GM21737 (cell line): ENCODE data around the gene AP1S3.

Experiments
- ATAC-seq: cut with Tn5 transposase; IDR thresholded peaks from one replicate; pipeline ENCODE4 v1.9.1; 2021; ENCODE audit warnings: mild to moderate bottlenecking, moderate library complexity; ENCODE audit not compliant: unreplicated experiment

Gene AP1S3

GRCh38 chr2:223762853-223763252 lies 74.5 kb downstream of the AP1S3 start:
- no peak for ATAC-seq

- peak; percentile 62 for ATAC-seq
These were observed 75.6 kb downstream of the AP1S3 start for GRCh38 chr2:223761746-223762145.

- ATAC-seq, result peak; percentile 79
These were observed 76.4 kb downstream of the AP1S3 start for GRCh38 chr2:223760838-223761502.

GRCh38 chr2:223759569-223760430 lies 77.6 kb downstream of the AP1S3 start:
- no peak for ATAC-seq

- no peak for ATAC-seq
These were observed 79.1 kb downstream of the AP1S3 start for GRCh38 chr2:223758131-223758840.

GRCh38 chr2:223753940-223754339 lies 83.4 kb downstream of the AP1S3 start:
- ATAC-seq, result no peak

- no peak for ATAC-seq
These were observed 86.4 kb downstream of the AP1S3 start for GRCh38 chr2:223751012-223751411.

- no peak for ATAC-seq
These were observed 89.9 kb downstream of the AP1S3 start for GRCh38 chr2:223747392-223748042.

GRCh38 chr2:223746611-223747010 lies 90.8 kb downstream of the AP1S3 start:
- no peak for ATAC-seq

- ATAC-seq, result no peak
These were observed 92.8 kb downstream of the AP1S3 start for GRCh38 chr2:223744580-223744979.

- ATAC-seq, result no peak
These were observed 96.7 kb downstream of the AP1S3 start for GRCh38 chr2:223740679-223741078.

- ATAC-seq, result no peak
These were observed 100.2 kb downstream of the AP1S3 start for GRCh38 chr2:223737207-223737606.

GRCh38 chr2:223736488-223736887 lies 100.9 kb downstream of the AP1S3 start:
- no peak for ATAC-seq

GRCh38 chr2:223735659-223736244 lies 101.6 kb downstream of the AP1S3 start:
- ATAC-seq, result no peak

- ATAC-seq, result no peak
These were observed 102.2 kb downstream of the AP1S3 start for GRCh38 chr2:223735035-223735640.

- no peak for ATAC-seq
These were observed 103.0 kb downstream of the AP1S3 start for GRCh38 chr2:223734346-223734745.

- ATAC-seq, result no peak
These were observed 105.0 kb downstream of the AP1S3 start for GRCh38 chr2:223732346-223732745.

GRCh38 chr2:223731503-223731902 lies 105.9 kb downstream of the AP1S3 start:
- ATAC-seq, result no peak

- no peak for ATAC-seq
These were observed 107.6 kb downstream of the AP1S3 start for GRCh38 chr2:223729781-223730180.

GRCh38 chr2:223727562-223727961 lies 109.8 kb downstream of the AP1S3 start:
- ATAC-seq, result peak; percentile 72
